HG02870 (cell line): ENCODE data around the gene BIN2.
"Not testable (repeated sequence)": the region's sequence is repeated elsewhere in the genome, so short reads cannot be mapped to it uniquely, and the experiment has no call there.

Experiments used
- ATAC-seq: cut with Tn5 transposase; IDR thresholded peaks from one replicate; pipeline ENCODE4 v1.9.1; 2021; ENCODE audit warnings: mild to moderate bottlenecking, moderate library complexity; ENCODE audit not compliant: unreplicated experiment

BIN2 gene

DNA sequence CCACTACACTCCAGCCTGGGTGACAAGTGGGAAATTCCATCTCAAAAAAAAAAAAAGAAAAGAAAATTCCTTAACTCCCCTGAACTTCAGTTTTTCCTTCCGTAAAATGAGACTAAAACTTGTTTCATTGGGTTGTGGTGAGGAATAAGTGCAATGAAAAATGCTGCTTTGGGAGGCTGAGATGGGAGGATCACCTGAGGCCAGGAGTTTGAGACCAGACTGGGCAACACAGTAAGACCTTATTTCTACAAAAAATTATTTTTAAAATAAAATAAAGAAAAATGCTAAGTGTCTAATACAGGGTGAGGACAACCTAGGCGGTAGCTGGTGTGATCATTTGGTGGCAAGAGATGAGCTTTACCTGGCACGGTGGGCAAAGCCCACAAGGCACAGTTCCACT lies 60.6 kb downstream of the BIN2 start:
- no peak for ATAC-seq

DNA sequence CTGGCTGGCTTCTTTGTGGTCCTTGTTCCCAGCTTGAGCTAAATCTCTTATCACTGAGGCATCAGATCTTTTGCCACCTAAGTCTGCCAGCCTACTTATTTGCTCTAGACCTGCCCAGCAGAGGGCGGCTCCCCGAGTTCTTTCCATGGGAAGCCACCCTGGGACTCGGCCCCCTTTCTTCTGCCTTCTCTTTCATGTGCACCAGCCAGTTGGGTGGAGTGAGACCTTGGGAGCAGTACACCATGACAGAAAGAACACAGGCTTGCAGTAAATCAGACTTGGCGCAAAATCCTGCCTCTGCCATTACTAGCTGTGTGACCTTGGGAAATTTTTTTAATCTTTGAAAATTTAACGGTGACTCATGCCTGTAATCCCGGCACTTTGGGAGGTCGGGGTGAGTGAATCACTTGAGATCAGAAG lies 61.2 kb downstream of the BIN2 start:
- no peak for ATAC-seq

DNA sequence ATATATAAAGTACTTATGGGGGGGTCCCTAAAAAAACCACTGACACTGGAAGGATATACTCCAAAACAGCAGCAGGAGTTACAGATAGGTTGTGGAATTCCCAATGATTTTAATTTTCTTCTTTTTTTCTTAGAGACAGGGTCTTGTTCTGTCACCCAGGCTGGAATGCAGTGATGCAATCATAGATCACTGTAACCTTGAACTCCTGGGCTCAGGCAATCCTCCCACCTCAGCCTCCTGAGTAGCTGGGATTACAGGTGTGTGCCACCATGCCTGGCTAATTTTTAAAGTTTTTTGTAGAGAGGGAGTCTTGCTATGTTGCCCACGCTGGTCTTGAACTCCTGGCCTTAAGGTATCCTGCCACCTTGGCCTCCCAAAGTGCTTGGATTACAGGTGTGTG lies 64.4 kb downstream of the BIN2 start:
- not testable (repeated sequence) for ATAC-seq

DNA sequence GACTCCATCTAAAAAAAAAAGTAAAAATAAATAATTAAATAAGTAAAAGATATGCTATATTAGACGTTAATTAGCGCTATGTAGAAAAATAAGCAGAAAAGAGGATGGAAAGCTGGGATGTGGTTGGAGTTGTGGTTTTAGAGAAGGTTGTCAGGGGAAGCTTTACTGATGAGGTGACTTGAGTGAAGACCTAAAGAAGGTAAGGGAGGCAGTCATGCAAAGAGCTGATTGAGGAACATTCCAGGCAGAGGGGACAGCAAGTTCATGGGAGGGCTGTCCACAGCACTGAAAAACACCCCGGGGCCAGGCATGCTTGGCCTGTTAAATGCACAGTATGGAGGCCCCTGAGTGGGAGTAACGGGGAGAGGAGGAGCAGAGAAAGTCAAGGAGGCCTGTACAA lies 69.4 kb downstream of the BIN2 start:
- ATAC-seq, result no peak

DNA sequence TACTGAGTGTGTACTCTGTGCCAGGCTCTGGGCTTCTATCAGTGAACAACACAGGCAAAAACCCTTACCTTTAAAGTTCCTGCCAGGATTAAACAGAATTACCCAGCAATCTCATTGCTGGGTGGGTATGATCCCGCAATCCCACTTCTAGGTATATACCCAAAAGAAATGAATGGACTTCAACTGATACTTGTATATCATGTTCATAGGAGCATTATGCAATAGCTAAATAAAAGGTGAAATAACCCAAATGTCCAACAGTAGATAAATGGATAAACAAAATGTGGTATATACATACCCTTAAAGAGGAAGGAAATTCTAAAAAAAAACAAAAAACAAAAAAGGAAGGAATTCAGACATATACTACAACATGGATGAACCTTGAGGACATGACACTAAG lies 70.7 kb downstream of the BIN2 start:
- no peak for ATAC-seq

GRCh38 chr12:51247523-51248206 lies 76.3 kb downstream of the BIN2 start:
- ATAC-seq, result no peak

- ATAC-seq, result no peak
Measured at GRCh38 chr12:51246254-51246853, 77.6 kb downstream of the BIN2 start.

DNA sequence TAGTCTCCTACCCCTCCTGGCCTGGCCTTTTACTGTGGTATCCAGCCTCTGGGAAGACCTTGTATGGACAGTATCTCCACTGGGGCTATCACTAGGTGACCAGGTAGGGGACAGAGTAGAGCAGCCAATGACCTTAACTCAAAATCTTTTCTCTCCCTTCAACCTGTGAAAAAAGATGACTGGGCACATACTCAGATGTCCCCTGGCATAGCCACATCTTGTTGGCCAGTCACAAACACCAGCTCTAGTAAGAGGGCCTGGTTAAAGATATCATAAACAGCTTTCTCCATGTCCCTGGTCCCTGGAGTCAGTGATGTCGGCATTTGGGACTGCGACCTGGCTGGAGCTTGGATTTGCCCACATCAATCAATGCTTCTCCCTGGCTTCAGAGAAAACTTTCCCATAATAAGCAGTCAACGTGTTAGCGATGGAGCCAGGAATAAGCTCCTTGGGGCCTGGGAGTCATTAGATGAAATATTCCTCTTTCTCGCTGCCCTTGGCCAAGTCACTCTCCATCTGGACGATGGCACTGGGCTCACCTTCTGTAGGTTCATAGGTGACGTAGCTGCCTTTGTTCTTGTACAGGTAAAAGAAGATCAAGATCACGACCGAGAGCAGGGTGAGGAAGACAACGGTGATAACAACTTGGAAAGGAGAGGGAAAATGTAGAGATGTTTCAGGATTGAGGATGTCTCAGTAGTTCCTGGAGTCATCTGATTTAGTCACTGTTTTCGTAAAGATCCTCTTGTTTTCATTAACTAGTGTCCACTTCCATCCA lies 78.3 kb downstream of the BIN2 start:
- ATAC-seq, result no peak

GRCh38 chr12:51244269-51244668 lies 79.7 kb downstream of the BIN2 start:
- no peak for ATAC-seq

DNA sequence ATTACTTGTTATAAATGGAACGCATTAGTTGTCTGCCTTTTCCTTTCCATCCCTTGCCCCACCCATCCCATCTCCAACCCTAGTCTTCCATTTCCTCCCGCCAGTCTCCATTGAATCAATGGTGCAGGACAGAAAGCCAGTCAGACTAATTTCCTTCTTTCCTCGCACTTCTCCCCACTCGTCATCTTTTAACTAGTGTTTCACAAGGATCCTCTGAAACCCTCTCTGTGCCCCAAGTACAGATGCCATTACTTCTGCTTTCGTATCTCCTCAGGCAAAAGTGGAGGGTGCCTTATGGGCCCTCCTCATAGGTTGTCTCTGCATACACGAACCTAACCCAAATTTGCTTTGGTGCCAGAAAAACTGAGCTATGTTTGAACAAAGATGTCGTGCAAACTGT lies 81.1 kb downstream of the BIN2 start:
- ATAC-seq, result no peak

DNA sequence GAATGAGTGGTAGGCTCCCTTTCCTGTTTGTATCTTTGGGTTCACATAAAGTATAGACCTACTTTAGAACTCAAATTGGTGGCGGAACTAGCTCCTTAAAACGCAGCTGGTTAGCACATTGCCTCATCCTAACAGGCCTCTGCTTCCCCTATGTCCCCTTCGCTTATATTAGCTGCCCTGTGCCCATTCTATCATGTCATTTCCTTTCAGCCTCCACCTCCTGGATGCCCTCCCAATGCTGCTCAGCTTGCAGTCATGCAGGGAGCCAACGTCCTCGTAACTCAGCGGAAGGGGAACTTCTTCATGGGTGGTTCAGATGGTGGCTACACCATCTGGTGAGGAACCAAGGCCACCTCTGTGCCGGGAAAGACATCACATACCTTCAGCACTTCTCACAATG lies 81.9 kb downstream of the BIN2 start:
- no peak for ATAC-seq

GRCh38 chr12:51240971-51241370 lies 83.0 kb downstream of the BIN2 start:
- ATAC-seq, result no peak

DNA sequence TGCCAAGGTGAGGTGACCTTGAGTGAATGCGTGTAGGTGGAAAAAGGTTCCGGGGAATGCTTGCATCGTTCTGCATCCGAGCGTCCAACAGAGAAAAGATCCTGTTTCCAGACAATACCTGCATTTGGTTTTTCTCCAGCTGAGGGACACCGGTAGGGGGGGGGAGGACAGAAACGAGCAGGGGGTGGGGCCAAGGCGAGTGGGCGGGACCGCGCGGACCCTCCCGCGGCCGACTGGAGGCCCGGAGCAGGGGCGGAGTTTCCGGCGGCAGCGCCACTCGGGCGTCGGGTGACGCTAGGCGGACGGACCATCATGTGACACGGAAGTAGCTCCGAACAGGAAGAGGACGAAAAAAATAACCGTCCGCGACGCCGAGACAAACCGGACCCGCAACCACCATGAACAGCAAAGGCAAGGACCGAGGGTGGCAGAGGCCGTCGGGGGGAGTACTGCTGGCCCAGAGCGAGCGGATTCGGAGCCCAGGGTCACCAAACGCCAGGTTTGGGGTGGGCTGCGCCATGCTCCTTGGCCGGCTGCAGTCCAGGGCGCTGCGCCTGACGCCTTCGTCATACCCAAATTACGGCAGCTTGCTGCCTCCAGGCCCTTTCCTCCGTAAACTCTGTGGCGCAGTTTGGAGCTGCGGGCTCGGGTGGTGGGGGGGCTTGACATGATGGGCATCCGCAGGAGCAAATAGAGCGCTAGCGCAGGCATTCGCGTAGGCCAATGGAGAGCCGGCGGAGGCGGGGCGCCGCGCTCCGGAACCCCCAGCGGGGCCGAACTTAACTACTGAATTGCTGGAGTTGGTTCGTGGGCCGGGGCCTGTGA lies 85.3 kb downstream of the BIN2 start, which contains the start of gene DAZAP2:
DAZAP2 (plus strand) TSS at position 317 of the 825 bp plus-strand sequence; CDS start at position 399, 82 bp downstream.
- ATAC-seq, result peak; percentile 91

DNA sequence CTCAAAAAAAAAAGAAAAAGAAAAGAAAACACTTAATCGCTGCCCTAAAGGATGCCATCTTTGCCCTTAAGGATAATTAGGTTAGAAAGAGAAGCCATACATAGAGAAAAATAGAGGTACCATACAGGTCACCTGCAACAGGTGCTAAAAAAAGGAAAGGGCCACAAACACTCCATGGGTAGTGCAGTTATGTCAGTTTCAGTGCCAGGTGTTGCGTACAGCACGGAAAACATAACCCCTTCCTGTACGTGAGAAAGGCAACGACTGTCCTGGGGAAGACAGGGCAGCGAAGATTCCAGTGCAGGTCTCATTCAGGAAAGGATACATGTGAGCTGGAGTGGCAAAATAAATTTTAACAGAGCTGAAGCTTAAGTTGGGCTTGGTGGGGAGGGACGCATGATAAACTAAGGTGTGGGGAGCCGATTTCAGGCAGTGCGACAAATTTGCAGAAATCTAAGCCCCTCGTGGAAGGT lies 85.9 kb downstream of the BIN2 start:
- ATAC-seq, result no peak

GRCh38 chr12:51234530-51234929 lies 89.4 kb downstream of the BIN2 start:
- no peak for ATAC-seq

- ATAC-seq, result no peak
Measured at GRCh38 chr12:51232642-51233041, 91.3 kb downstream of the BIN2 start.
